ENCODE measurements around the gene BOK.
"Not testable (repeated sequence)": the region's sequence is repeated elsewhere in the genome, so short reads cannot be mapped to it uniquely, and the experiment has no call there.

Gene BOK

DNA sequence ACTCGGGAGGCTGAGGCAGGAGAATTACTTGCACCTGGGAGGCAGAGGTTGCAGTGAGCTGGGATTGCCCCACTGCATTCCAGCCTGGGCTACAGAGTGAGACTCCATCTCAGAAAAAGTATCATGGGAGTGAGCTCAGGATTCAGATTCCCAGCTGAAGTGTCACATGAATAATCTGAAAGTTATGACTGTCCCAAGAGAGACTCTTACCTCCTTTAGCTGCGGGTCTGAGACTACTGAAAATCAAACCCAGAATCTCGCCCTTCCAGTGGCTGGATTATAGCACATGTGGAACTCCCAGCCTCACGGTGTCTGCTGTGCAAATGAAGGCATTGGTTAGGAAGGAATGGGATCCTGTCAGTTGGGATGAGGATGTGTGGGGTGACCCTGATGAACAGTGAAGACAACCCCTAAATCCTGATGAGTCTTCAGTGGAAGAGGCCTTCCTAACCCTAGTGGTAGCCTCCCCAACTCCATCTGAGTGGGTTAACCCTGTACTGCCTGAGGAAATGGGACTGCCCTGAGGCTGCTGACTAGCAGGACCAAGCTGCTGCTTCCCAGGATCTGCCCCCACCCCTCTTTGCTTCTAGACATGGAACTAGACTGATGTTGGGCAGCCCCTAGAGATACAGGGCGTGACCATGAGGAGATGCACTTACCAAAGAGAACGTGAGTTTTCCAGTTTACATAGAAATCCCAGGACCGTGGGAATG is 16.5 kb downstream of the BOK start:
- DNase-seq, result no peak

DNA sequence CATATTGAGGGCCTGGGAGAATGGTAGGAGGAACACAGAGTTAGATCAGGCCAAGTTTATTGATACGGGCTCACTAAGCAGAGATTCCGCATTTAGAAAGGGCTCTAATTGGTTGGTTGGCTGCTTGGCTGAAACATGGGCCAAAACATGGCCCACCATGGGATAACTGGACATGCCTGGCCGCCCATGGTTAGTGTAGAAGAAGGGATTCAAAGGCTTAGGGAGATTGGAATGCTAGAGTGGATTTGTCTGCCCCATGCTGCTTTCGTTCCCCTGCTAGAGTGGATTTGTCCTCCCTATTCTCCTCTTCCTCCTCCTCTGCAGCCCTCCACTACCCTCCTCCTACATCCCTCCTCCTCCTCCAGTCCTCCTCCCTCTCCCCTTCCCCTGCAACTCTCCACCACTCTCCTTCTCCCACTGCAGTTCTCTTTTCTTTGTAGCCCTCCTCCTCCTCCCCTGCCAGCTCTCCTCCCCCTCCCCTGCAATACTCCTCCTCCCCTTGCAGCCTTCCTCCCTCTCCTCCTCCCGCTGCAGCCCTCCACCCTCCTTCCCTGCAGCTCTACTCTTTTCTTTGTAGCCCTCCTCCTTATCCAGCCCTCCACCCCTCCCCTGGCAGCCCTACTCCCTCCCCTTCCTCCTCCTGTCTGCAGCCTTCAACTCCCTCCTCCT is 17.2 kb downstream of the BOK start:
- no peak for DNase-seq

DNA sequence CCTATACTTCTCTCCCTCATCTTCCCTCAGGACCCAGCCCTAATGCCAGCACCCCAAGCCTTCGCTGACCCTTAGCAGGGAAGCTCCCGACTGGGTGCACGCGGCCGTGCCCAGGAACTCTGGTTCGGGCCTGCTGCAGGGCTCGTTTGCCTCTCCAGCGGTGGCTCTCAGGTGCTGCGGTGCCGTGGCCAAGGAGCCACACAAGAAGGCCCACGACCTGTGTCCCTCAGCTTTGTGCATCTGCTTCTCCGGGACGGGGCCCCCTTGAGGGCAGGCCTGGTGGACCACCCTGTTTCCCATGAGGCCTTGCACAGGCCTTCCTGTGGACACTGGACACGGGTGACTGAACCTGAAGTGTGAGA is 17.7 kb downstream of the BOK start:
- DNase-seq, result no peak

DNA sequence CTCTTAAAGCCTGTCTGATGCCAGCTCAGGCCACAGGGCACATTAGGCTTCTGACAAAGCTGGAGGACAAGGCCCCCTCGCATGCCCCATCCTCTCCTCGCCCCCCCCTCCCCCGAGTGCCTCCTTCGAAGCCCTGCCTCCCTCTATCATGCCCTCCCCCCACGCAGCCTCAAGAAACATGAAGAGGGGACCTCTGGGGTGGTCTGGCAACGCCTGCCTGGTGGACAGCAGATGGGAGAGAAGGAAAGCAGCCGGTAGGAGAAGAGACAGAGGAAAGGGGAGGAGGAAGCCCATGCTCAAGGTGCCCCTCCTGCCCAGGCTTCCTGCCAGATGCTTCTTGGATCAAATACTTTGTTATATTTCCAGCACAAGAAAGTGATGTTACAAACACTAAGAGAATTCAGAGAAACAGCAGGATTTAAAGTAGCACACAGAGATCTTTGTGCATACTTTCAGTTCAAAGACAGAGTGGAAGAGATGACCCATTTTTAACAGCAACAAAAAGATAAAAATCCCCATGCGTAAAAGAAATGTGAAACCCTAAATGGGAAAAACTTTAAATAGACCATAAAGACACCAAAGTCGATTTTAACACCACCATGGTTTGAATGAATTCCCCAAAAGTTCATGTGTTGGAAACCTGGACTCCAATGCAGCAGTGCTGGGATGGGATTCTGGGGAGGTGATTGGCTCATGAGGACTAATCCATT is 19.0 kb downstream of the BOK start:
- no peak for DNase-seq

DNA sequence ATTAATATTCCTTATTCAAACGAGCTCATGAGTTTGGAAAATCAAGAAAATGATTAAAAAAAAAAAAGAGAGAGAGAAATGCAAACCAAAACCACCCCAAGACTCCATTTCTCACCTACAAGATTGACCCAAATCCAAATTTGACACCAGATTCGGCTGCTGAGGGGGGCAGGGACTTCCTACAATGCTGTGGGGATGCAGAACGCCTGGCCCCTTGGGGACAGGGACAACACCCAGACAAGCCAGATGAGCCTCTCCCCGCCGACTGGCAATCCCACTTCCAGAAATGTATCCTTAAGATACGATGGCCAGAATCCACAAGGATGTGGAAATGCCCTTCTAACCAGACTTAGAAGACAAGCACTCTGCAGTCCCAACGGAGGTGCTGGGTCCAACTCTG is 20.7 kb downstream of the BOK start:
- DNase-seq, result no peak

DNA sequence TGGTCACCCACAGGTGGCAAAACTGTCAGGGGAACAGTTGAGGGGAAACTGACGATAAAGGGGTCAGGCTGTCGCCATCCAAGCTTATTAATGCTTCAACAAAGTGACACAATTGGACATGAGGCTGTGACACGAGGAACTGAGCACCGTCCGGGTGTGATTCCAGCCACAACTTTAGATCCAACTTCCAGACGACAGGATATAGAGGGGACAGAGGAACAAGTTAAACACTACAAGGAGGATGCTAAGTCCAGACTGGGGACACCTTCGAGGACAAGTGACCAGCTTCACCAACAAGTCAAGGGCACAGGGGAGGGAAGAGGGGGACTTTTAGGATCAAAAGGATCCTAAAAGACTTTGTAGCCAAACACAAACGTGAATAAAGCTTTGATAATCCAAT is 23.8 kb downstream of the BOK start:
- DNase-seq, result no peak

DNA sequence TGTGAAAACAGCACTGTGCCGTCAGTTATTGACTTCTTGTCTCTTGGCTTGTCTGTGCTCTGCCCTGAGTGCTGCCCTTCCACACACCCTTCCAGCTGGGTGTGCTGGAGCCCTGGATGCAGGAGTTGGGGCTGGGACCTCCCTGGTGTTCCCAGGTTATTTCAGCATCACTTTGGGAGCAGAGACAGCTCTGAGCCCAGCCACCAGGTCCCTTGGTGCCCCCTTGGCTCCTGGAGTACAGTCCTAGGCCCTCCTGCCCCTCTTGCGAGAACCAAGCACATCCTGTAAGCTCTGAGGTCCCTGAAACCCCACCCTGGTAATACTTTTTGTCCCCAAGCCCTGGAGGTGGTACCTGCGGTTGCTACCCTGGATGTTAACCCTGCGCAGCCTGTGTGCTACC is 24.3 kb downstream of the BOK start:
- no peak for DNase-seq

DNA sequence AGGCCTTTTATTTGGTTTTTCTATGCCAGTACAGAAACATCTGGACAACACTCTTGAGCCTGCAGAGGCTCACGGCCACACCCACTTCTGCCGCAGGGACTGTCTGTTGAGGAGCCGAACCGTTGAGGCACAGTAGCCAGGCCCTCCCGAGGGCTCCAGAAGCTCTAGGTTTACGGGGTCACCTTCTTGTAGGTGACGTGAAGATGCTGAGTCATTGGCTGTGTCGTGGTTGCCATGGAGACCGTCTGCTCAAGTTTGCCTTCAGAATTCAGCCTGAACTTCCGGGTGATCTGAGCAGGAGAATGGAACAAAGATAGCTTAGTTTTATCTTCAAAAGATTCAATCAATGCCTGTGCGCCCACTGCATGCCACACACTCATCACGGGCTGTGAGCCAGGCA is 25.9 kb downstream of the BOK start:
- DNase-seq, result no peak

DNA sequence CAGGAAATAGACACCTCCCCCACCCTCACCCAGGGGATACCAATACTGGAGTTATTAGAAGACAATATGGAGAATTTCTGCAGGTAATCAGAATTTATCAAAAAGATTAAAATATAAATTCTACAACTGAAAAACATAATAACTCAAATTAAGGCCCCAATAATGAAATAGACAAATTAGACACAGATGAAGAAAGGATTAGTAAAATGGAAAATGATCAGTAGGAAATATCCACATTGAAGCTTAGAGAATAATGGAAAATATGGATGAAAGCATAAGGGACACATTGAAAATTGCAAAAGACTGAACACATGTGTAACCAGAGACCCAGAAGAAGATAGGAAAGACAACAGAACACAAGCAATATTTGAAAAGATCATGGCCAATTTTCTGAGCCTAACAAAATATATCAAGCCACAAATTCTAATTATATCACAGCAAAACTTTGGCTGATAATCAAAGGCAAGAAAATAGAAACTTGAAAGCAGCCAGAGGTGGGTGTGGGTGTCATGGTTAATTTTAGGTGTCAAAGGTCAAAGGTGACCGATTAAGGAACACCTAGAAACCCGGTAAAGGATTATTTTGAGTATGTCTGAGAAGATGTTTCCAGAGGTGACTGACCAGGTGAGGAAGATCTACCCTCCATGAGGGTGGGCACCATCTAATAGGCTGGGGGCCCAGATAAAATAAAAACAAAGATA is 28.2 kb downstream of the BOK start:
- DNase-seq, result no peak

DNA sequence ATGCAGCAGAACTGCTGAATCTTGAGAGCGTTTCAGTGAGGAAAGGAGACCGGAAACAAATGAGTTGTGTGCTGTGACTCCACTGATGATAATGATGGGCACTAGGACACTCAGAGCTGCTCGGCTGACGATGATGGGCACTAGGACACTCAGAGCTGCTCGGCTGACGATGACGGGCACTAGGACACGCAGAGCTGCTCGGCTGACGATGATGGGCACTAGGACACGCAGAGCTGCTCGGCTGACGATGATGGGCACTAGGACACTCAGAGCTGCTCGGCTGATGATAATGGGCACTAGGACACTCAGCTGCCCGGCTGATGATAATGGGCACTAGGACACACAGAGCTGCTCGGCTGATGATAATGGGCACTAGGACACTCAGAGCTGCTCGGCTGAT is 31.3 kb downstream of the BOK start:
- not testable (repeated sequence) for DNase-seq

DNA sequence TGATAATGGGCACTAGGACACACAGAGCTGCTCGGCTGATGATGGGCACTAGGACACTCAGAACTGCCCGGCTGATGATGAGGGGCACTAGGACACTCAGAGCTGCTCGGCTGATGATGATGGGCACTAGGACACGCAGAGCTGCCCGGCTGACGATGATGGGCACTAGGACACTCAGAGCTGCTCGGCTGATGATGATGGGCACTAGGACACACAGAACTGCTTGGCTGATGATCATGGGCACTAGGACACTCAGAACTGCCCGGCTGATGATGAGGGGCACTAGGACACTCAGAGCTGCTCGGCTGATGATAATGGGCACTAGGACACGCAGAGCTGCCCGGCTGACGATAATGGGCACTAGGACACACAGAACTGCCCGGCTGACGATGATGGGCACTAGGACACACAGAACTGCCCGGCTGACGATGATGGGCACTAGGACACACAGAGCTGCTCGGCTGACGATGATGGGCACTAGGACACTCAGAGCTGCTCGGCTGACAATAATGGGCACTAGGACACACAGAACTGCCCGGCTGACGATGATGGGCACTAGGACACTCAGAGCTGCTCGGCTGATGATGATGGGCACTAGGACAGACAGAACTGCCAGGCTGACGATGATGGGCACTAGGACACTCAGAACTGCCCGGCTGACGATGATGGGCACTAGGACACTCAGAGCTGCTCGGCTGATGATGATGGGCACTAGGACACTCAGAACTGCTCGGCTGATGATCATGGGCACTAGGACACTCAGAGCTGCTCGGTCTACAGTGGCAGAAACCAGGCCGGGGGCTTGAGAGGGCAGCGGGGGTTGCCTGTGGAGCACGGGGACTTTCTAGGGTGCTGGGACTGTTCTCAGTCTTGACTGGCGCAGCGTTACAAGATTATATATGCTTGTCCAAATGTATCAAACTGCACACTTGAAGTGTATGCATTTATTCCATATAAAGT is 32.2 kb downstream of the BOK start:
- not testable (repeated sequence) for DNase-seq

DNA sequence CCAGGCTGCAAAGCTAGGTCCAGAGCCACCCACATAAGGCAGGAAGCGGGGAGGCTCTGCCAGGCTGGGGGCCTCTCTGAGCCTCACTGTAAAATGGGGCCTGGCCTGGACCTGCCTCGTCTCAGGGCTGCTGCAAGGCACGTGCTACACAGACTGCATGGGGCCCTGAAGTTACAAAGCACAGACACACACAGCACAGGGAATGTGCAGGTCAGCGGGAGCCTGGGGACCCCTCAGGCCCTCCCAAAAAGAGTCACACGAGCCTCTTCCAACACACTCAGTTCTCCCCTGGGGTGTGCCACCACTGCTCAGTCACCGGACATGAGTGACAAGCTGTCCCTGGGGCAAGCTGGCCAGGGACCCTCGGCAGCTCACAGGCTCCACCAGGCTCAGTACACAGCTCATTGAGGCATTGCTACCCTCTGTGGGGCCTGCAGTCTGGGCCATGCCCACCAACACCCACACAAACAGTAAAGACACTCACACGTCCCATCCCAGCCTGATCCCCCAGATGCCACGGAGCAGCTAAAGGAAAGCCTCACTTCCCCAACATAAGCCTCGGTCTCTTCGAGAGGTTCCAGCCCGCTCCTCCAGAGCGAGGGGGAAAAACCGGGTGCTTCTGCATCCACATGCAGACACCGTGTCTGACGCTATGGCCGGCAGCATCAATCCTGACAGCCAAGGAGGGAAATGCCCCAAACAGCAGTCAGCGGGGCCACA is 33.7 kb downstream of the BOK start:
- DNase-seq, result no peak

DNA sequence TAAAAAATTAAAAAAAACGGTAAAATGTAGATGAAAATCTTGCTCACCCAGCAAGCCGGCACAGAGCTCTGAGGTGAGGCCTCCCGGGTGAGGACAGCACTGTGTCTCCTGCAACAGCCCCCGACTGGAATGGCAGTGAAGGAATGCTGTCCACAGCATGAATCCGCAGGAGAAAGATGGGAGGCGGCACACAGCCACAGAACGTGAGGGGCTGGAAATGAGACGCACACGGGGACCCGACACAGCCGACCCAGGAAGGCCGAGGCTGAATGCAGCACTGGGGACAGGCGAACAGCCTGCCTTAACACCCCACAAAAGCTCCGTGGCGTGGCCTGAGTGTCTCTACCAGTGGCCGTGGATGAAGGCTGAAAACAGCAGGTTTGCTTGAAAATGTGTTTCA is 34.7 kb downstream of the BOK start:
- DNase-seq, result no peak

DNA sequence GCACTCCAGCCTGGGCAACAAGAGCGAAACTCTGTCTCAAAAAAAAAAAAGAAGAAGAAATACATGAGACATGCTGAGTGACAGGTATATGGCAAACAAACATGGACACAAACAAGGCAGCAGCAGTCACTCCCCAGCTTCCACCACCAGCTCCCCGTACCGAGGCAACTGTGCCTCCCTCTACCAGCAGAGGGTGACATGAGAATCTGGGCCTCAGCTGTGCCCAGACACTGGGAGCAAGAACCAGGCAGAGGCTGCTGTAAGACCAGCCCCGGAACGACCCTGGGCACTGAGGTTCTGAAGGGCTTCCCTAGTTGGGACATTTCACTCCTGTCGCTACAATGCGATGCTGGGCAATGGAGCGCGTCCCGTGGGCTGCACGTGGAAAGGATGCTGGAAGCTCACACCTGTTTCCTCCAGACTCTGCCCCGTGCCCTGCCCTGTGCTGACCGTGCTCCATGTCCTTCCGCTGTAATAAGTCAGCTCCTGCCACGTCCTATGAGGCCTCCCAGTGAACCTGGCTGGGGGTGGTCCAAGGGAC is 37.1 kb downstream of the BOK start:
- DNase-seq, result no peak

DNA sequence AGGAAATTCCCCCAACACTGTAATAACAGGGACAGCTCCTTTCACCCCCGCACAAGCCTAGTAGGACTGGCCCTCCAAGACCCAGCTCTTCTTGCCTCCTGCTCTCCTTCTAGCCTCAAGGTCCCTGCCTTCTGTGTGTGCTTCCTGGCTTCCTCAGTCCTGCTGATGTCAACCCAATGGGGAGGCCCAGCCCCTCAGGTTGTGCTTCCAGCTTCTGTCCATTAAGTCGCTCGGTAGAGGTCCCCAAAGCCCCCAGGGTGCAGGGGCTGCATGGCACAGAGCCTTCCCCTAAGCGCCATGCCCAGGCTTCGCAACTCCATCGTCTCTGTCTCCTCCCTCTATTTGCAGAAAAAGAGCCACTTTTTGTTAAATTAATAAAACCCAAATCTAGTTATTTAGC is 39.0 kb downstream of the BOK start:
- DNase-seq, result no peak

DNA sequence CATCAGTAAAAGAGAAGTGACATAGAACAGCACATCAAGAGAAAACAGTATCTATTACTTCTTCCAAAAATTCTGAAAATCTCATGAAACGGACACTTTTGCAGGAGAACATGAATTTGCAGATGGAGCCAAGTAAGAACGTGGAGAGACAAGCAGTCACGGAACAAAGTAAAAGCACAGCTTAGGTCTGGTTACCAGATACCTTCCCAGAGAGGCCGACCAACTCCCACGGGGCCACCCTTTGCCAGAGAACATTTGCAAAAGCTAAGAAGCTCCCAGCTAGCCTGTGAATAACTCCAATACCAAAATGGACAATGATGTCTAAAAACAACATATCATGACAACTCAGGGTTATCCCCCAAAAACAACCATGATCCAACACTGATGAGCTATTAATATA is 39.5 kb downstream of the BOK start:
- no peak for DNase-seq

DNA sequence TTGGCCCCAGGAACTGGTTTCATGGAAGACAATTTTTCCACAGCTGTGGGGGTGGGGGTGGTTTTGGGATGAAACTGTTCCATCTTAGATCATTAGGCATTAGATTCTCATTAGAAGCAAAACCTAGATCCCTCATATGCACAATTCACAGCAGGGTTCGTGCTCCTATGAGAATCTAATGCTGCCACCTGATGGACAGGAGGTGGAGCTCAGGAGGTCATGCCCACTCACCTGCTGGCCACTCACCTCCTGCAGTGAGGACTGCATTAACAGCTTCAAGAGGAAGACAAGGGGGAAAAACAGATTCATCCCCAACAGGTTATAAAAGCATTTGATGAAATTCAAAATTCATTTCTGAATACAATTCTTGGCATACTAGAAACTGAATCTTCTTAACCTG is 39.9 kb downstream of the BOK start:
- peak; percentile 12 for DNase-seq

DNA sequence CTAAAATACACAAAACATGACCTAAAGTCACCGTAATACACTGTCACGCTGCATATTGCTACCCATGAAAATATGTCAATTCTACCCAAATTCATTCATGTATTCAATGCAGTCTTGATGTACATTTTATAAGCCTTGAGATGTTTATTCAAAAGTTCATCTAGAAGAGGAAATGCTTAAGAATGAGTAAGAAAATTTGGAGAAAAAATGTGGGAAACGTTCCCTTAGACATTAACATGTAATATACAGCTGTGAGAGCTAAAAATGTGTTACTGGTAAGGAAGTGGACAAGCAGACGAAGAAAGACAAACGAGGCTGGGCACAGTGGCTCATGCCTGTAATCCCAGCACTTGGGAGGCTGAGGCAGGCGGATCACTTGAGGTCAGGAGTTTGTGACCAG is 41.1 kb downstream of the BOK start:
- DNase-seq, result no peak

DNA sequence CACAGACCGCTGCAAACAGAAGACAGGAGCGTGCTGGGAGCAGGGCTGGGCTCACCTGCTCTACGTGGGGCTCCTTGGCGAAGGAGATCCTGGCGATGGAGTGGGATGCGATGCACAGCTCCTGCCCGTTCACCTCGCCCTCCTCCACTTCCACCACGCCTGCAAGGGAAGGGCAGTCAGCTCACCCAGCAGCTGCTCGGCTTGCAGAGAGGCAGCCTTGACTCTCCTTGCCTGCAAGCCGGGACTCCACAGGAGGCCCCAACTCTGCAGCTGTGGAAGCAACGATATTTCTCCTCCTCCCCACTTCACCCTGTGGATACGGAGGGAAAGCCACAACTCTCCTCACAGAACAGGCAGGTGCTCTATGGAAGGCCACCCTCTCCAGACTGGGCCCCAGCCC is 43.3 kb downstream of the BOK start:
- DNase-seq, result no peak

DNA sequence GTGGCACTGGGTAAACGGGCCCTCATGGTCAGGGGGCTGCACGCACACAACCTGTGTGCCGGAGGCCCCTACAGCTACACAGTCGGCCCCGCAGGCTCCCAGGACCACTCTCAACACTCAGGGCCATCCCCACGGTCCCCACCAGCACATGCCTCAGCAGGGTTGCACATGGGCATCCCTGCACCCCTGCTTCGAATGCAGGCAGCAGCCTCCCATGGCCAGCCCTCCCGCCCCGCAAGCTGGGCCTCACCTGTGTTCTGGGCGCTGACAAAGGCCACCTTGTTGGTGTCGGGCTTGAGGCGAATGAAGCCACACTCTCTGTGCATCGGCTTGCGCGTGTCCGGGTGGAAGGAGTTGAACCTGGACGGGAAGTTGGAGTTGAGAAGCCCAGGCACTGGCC is 44.2 kb downstream of the BOK start:
- no peak for DNase-seq

DNA sequence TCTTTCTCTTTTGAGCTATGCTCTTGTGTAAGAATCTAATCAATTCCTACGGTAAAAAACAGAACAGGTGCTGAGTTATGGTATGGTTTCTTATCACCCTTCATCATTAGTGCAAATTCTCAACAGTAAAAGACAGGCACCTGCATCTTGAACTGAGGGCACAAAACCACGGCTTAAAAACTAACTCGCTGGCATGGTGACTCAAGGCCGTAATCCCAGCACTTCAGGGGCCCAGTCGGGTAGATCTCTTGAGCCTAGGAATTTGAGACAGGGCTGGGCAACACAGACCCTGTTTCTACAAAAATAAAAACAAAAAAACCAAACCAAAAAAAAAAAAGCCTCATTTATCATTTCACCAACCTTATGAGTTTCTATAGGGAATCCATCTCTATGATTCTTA is 45.1 kb downstream of the BOK start:
- DNase-seq, result no peak

DNA sequence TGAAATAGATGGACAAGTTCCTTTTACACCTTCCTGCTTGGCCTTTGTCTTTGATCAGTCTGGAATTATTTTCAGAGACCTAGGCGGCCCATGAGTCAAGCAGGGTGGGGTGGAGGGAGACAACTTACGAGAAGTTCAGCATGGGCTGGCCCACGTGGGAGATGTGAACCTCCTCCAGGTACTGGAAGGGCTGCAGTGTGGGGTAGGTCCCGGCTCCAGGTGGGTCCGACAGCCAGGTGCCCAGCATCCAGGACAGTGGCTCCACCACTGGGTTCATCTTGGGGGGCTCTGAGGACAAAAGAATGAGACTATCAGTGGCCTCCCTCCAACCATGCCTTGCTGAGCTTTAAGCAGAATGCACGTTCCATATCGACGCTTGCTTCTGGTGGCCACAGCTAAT is 47.6 kb downstream of the BOK start:
- no peak for DNase-seq

All from RPMI8226 (cell line).